ENCODE data around the gene CDH23. TPM values are rescaled to one million over a fixed set of nuclear protein-coding genes. Genes with fewer than 3 reads are reported as not detected.

The CDH23 gene
- total and polyA plus RNA-seq, 2 of the 8 experiments (the other 6 are each of a cell fraction or from before 2014, with no cell fraction given): 1.9 to 4.9 TPM

GRCh38 chr10:71772832-71773220 is 376.1 kb downstream of the CDH23 start:
- 0 out of 7 replicates have a peak overlapping the region, but pooled peaks of 1 of the 4 experiments have one; percentile 8 for H3K9ac ChIP-seq (replicated peaks in 1 of 4; ENCODE audit: extremely low read depth in 1 of 4, low read depth in 3 of 4, low read length in 3 of 4)
- TF ChIP-seq TAF7 (optimal IDR thresholded peaks at IDR 0.05; ENCODE audit: borderline replicate concordance, low read depth, low read length) (no peak), SP4 (IDR thresholded peaks at IDR 0.05; ENCODE audit: low read length) (no peak), CTCF (IDR thresholded peaks at IDR 0.05; ENCODE audit: control extremely low read depth in 1 of 3, insufficient read depth in 1 of 3, low read depth in 1 of 3, low read length in 3 of 3) (no peak), RFX5 (IDR thresholded peaks at IDR 0.05; ENCODE audit: borderline replicate concordance, low read depth, low read length) (no peak), SP1 (IDR thresholded peaks at IDR 0.05; ENCODE audit: low read depth, low read length) (no peak), TBP (IDR thresholded peaks at IDR 0.05; ENCODE audit: low read depth, low read length) (no peak), FOSL1 (IDR thresholded peaks at IDR 0.05; ENCODE audit: insufficient read depth, low read depth, low read length) (no peak), NRF1 (IDR thresholded peaks at IDR 0.05; ENCODE audit: low read depth, low read length) (no peak), POLR2A (IDR thresholded peaks at IDR 0.05; ENCODE audit: control extremely low read depth in 1 of 2, low read depth in 2 of 2, low read length in 2 of 2) (no peak), CBX8 (IDR thresholded peaks at IDR 0.05; ENCODE audit: borderline replicate concordance, low read depth, low read length) (no peak), E2F6 (IDR thresholded peaks at IDR 0.05) (no peak)

More at GRCh38 chr10:71772832-71773220, 376.1 kb downstream of the CDH23 start:
- H2BK5ac ChIP-seq (ENCODE audit: low read depth, low read length): no peak overlapping the region
- no peaks in the 10 kb centered on the region; the same call in 1 of the 2 replicates for H3K23me2 ChIP-seq (ENCODE audit: low read depth, low read length)
- no peak overlapping the region; the same call in 1 of the 2 replicates for H4K8ac ChIP-seq (ENCODE audit: extremely low read depth, insufficient read depth, low read length)
- H3K23ac ChIP-seq (ENCODE audit: insufficient read length): no peak overlapping the region
- H3K56ac ChIP-seq (replicated peaks; ENCODE audit: insufficient read length, low read depth, low read length): no peak overlapping the region
- H2BK120ac ChIP-seq (replicated peaks; ENCODE audit: low read depth, low read length): no peak overlapping the region
- no peak overlapping the region for H4K5ac ChIP-seq (ENCODE audit: insufficient read length, low read depth, low read length)
- H3K27me3 ChIP-seq (replicated peaks in 1 of 4; ENCODE audit: control insufficient read depth in 3 of 4, extremely low read depth in 1 of 4, insufficient read depth in 3 of 4, low read length in 3 of 4): peaks cover 3 to 23% (median 16%) of the 10 kb centered on the region in 4 experiments; a peak in 6 of 7 replicates
- ChIA-PET CTCF (ENCODE audit: partially characterized antibody) (interaction anchor here (0.6 to 7.1 kb wide), 39 partner anchors 8 to 443 kb away, joined by 3 to 44 read pairs (median 4); partner anchors contain the start of genes ANAPC16 and ASCC1), POLR2A (ENCODE audit: partially characterized antibody) (interaction anchor here (0.7 to 1.5 kb wide), 3 partner anchors 42 to 480 kb away, joined by 3 to 4 read pairs (median 3); partner anchors contain the start of gene PSAP)
- H3K9me3 ChIP-seq (ENCODE audit: insufficient read depth in 2 of 2, low read depth in 1 of 2, low read length in 1 of 2): 0 out of 4 replicates have a peak, but pooled peaks cover 0 to 6% of the 10 kb centered on the region in 2 experiments
- no peak overlapping the region for H2AFZ ChIP-seq (ENCODE audit: low read length)
- peak overlapping the region; percentile 34 to 66 (median 36); a peak in 6 of 8 replicates for H3K4me3 ChIP-seq (ENCODE audit: extremely low read depth in 1 of 4, insufficient read depth in 2 of 4, low read depth in 3 of 4, low read length in 4 of 4)
- H4K20me1 ChIP-seq (replicated peaks in 1 of 2; ENCODE audit: control insufficient read depth in 1 of 2, insufficient read depth in 2 of 2, low read length in 2 of 2): peaks cover 0 to 2% of the 10 kb centered on the region in 2 experiments
- no peaks in the 10 kb centered on the region for H3K79me2 ChIP-seq (ENCODE audit: control insufficient read depth in 1 of 2, insufficient read depth in 2 of 2, low read length in 2 of 2)
- no peak overlapping the region for H3K18ac ChIP-seq (ENCODE audit: extremely low read depth, low read length)
- no peak overlapping the region for H2BK15ac ChIP-seq (ENCODE audit: low read length)
- no peak overlapping the region for H3K4ac ChIP-seq (replicated peaks; ENCODE audit: insufficient read length, low read depth, low read length)
- H2BK12ac ChIP-seq (ENCODE audit: low read depth, low read length): no peak overlapping the region
- H3K27ac ChIP-seq (ENCODE audit: low read depth, low read length): no peak overlapping the region
- WGBS, 2 experiments (ENCODE audit: extremely low coverage in 1 of 2, insufficient coverage in 1 of 2, insufficient read length in 1 of 2, insufficient replicate concordance in 2 of 2, low coverage in 1 of 2, low lambda C conversion rate in 2 of 2, missing lambda C conversion rate in 1 of 2): 75% methylated on average over 4 of the region's 4 CpGs; no CpG with 5 or more reads in 1 of the 2 experiments
- peak overlapping the region; percentile 50 to 71 for H3K4me2 ChIP-seq (ENCODE audit: insufficient read depth in 1 of 2, low read depth in 2 of 2, low read length in 2 of 2)
- no peak for DNase-seq (ENCODE audit: low read depth in 1 of 2, low spot score in 2 of 2)
- H4K91ac ChIP-seq (replicated peaks; ENCODE audit: insufficient read length, low read length): no peak overlapping the region
- H2BK20ac ChIP-seq (ENCODE audit: low read length): no peak overlapping the region
- no peak for FAIRE-seq
- H3K14ac ChIP-seq (ENCODE audit: insufficient read length): no peak overlapping the region
- peaks cover 0 to 7% (median under 1%) of the 10 kb centered on the region in 4 experiments; a peak in 3 of 7 replicates for H3K4me1 ChIP-seq (replicated peaks in 1 of 4; ENCODE audit: control insufficient read depth in 3 of 4, insufficient read depth in 4 of 4, low read length in 3 of 4)
- no peaks in the 10 kb centered on the region for H3K79me1 ChIP-seq (ENCODE audit: low read depth, low read length)
- no peak overlapping the region for H2AK5ac ChIP-seq (ENCODE audit: low read depth, low read length)
- no peaks in the 10 kb centered on the region for H3K36me3 ChIP-seq (ENCODE audit: control insufficient read depth in 2 of 4, insufficient read depth in 4 of 4, low read length in 3 of 4)
